GM19324 (cell line): ENCODE data around the gene HOXA2.
A peak's percentile ranks its signal among the peaks of the same experiment; 100 is the strongest.

ENCODE experiments used
- ATAC-seq: cut with Tn5 transposase; IDR thresholded peaks from one replicate; pipeline ENCODE4 v1.9.1; 2021; ENCODE audit warnings: mild to moderate bottlenecking, moderate library complexity; ENCODE audit not compliant: unreplicated experiment, low FRiP score

Gene HOXA2

DNA sequence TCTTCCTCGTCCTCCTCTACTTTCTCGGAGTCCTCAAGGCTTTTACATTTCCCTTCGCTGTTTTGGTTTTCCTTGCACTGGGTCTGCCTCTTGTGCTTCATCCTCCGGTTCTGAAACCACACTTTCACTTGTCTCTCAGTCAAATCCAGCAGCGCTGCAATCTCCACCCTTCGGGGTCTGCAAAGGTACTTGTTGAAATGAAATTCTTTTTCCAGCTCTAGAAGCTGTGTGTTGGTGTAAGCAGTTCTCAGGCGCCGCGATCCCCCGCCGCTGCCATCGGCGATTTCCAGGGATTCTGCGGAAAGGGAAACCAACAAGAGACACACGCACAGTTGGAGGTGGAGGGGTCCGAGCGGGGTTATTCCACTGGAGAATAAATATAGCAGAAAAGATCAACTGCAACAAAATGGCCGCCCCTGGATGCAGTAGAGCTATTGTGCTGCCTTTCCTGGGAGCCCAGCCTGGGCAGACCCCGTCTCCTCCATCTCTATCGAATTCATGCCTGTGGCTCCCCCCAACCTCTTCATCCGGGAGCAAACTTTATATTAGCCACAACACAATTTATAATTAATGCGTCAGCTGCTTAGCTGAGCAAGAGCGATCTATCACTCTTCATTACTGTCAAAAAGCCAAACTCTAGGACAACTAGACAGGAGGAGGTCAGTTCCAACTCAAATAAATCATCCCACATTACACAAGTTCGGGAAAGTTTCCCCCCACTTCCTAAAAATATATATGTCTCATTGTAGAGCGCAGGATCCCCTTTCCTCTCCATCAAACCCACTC, 1.1 kb downstream of the HOXA2 start:
- no peak for ATAC-seq

DNA sequence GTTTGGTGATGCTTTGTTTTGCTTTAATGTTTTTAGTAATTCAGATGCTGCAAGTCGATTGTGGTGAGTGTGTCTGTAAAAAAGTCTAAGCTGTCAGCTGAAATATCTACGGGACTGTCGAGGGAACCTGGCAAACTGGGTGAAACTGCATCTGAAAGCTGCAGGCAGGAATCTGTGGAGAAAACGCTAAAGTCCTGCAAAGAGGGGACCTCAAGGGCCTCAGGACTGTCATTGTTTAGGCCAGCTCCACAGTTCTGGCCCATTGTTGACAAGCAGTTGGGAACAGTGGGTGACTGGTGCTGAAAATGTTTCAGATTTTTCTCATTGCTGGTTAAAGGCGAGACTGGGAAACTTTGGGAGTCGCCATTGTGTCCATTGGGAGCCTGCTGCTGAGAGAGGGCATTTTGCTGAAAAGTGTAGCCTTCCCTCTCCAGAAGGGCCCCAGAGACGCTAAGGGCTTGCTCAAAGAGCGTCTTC, 1.8 kb downstream of the HOXA2 start:
- no peak for ATAC-seq

DNA sequence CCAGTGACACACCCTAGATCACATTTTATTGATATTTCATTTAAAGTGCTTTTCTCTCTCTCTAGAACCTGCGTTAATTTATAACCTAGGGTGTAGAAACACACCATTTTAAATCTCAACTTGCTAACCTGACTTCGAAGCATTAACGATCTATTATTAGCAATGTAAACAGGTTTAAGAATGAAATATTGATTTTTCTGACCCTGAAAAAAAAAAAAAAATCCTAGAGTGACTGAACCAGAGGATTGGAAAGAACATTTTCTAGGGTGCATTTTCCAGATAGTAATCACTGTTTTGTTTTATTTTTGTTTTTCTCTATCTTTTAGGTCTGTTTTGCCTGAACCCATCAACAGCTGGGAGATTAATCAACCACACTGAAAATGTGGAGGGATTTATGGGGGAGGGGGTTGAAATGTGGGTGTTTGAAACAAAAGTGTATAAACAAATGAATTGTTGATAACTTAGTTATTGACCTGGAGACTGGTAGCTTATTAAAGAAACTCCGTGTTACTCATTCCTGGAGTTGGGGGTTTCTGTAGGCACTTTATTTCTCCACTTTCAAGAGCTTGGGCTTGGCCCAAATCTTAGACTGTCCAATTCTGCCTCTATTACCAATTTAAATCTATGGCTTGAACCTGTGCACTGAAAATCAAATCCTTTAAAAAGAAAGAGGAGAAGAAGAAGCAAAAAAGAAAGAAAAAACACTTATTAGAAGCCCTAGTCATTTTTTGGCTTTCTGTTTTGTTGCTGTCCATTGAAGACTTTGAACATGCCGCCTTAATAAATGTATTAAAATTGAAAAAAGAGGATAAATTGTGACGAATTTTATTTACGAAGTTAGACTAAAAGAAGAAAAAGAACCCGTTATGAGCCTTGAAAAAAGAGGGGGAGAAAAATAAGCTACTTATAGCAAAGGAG, 2.8 kb downstream of the HOXA2 start:
- ATAC-seq: no peak

DNA sequence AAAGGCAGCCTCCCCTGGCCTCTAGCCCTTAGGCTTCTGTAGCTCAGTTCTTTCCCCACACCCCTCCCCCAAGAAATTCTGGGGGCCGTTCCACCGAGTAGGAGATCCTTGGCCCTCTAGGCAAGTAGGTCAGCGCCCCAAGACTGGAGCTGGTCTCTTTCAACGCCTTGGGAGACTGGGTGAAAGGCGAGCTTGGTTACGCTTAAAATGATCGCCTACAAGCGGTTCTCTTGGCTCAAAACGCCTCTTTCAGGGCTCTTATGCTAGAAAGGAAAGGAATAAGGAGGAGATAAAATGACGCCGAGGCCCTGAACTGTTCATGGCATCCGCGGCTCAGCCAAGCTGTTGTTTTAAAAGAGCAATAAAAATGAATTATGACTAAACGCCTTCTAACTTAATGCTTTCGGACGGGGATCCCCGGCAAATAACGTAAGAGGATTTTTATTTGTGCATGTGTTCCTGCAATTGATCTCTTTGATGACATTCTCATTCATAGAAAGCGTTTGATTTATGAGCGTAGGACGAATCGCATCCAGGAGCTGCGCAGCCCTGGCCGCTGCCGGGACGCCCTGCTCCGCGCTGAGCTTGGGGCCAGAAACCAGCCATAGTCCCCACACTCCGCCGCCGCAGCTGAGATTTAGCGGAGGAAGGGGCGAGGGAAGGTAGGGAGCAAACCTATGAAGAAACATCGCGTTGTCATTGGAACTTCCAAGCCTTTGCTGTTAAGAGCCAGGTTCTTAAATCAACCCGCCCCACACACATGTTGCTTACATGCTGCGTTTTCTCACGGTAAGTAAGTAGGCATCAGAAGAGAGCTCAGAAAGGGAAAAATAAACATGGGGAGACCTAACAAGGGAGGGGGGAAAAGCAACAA, 3.7 kb downstream of the HOXA2 start:
- no peak for ATAC-seq

DNA sequence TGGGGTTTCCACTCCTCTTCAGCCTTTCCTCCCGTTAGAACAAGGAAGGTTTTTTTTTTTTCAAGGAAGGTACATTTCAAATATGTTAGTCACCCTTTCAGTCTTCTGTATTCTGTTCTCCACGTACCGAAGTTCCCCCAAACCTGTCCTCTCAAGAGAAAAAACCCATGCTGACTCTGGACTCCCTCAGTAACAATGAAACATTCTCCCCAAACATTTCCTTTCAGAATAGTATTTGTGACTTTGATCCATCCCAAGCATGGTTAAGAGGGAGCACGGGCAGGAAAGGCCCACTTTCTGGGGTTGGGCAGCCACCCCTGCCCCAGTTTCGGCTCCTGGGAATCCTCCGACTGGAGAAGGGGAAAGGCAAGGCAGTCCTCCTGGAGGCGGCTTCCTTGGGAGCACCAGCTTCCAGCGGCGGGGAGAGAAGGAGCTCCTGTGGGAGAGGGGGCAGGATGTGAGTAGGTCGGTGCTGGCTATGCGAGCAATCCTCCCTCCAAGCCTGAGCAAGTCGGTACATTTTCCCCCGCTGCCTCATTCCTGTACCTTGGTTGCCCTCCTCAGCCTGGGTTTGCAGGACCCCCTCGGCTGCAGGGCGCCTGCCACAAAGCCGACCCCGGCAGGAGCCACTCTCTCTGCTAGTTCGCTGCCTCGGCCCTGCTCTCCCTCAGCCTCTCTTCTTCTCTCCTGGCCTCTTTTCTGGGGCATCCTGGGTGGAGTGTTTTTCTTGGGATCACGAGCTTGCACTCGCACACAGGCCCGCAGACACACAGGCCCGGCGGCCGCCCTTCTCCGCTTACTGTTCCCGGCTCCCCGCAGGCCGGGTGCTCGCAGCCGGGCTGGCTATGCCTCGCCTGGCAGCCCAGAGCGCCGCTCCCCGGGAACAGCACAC, 4.6 kb downstream of the HOXA2 start:
- ATAC-seq: no peak

DNA sequence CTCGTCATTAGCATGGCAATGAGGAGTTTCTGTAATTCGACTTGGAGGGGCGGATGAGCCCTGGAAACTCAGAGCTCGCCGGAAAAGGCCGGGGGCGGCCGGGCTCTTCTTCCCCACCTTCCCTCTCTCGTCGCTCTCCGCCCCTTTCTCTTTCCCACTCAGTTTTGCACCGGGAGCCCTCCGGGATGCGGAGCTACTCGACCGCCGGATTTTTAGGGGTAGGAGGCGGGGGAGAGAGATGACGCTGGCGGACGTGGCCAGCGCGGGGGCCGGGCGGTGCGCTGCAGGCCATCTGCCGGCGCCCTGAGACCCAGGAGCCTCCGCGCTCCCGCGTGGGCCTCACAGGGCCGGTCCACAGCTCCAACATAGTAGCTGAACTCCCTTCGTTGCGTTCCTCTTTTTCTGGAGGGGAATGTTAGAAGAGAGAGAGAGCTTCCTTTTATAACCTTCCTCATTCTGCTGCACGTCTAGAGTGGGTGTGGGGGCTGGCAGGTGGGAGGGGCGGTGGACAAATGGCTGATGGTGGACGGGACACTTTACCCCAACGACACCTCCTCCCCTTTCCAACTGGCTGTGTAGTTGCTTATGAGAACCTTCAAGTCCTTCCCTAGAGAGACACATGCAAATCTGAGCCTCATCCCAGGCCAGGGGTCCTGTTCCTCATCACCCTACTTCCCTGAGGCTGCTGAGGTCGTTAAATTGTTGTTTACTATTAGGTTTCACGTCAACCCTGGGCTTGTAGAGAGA, 5.5 kb downstream of the HOXA2 start:
- no peak for ATAC-seq

DNA sequence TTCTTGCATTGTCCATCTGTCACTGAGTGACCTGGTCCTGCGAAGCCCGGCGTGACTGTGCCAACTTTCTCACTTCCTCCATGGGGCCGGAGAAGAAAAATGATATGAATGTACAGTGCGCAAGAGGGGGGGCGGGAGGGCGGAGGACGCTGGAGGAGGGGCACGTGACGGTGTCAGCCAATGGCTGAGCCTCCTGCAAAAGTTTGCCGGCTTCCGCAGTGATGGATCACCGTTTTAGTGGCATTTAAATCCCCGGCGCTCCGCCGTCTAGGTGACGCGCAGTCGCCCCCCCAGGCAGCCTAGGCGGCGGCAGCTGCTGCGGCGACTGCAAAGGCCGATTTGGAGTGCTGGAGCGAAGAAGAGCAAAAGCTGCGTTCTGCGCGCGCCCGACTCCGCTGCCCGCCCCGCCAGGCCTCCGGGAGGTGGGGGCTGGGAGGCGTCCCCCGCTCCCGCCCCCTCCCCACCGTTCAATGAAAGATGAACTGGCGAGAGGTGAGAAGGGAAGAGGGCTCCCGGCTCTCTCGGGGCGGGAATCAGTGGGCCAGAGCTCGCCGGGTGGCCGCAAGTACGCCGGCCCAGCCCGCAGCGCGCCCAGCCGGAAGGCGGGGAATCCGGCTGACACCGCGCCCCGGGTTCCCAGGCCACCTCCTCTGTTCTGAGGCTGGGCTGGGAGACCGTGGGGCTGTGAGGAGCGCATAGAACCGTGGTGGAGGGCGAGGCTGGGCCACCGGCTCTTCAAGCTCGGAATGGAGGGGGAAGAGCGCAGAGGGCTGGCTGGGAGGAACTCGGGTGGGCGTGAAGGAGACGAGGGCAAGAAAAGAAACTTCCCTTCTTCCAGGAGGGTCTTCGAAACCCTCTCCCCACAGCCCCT, 6.4 kb downstream of the HOXA2 start, which contains the start of gene HOXA1:
Gene HOXA1 (minus strand): TSS at position 104 of the 871 bp plus-strand sequence. CDS start 88 bp downstream, at position 16.
- ATAC-seq: peak; percentile 87

DNA sequence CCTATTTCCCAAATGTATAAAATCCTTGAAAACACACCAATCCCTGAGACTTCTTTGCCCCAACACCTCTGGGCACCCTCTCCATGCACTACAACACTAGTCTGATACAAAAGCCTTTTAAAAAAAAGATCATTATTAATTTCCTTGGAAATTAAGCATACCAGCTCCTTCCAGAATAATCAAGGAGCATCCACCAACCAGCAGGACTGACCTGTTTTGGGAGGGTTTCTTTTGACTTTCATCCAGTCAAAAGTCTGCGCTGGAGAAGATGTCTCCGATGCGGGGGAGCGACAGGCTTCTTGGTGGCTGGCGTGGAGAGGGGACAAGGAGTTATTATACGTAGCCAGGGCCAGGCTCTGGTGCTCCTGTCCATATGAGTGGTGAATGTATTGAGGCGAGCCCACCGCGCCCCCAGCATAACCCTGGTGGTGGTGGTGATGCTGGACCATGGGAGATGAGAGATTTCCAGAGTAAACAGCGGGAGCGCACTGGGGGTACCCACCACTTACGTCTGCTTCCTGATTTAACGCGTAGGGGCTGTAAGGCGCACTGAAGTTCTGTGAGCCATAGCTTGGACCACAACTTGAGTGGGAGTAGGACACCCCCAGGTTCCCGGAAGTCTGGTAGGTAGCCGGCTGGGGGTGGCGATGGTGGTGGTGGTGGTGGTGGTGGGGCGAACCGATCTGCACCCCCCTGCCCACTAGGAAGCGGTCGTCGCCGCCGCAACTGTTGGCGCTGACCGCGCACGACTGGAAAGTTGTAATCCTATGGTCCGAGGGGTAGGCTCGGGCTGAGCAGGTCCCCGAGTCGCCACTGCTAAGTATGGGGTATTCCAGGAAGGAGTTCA, 7.2 kb downstream of the HOXA2 start:
- ATAC-seq: no peak

DNA sequence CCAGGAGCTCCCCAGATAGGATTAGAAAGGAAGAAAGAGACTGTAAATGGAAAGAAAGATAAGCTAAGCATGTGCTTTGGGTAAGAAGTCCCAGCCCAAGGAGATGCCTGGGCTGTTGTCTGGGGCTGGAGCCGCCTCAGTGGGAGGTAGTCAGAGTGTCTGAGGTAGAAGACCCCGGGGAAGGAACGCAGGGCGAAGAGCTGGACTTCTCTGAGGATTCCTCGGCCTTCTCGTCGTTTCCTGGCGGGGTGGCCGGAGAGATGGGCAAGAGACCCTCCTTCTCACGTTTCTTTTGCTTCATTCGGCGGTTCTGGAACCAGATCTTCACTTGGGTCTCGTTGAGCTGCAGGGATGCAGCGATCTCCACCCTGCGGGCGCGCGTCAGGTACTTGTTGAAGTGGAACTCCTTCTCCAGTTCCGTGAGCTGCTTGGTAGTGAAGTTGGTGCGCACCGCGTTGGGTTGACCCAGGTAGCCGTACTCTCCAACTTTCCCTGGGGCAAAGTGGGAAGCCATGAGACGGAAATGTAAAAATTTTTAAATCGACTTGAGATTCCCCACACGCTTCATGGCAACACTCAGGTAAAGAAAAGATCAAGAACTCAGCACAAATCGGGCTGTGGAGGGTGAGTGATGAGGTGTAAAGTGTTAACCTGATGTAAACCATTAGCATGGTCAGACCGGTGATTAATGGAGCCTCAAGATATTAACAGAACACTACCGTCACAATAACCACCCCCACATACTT, 8.0 kb downstream of the HOXA2 start:
- ATAC-seq: no peak

DNA sequence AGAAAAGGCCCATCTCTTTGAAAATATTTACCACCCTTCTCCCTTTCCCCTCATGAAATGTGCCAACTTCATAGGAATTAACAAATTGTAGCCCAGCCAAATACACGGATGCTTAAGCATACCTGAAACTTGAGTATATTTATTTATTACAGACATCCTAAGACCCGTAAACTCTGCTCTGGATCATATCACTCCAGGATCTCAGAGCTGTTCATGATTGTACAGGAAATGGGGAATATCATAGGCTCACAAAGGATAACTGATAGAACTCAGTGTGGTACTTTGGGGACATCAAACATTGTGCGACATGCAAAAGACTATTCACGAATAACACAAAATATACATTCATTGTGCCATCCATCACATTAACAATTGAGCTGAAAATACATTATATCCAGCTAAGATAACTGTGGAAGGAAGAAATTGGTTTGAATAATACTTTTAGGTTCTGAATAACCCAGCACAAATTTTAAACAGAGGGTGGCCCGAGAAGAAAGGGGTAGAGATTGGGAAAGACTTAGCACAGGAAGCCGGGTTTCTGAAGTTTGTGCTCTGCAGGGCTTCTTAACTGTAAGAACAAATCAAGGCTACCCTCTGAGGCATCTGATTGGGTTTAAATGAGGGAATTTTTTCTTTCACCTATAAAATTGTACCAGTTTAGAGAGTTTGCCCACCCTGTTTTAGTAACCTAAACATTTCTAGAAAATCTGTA, 9.1 kb downstream of the HOXA2 start:
- ATAC-seq: no peak

DNA sequence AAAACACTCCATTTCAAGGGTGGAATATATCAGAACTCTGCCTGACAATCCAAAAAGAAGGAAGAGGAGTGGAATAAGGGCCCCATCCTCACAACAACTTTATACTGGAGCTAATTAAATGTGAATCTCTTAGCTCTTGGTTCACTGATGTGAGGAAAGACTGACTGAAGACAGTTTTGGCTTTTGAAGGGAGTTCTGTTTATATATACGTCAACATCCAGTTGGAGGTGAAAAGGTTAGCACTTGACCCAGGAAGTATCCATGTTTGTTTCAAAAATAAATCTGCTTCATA, 9.7 kb downstream of the HOXA2 start:
- ATAC-seq: no peak

DNA sequence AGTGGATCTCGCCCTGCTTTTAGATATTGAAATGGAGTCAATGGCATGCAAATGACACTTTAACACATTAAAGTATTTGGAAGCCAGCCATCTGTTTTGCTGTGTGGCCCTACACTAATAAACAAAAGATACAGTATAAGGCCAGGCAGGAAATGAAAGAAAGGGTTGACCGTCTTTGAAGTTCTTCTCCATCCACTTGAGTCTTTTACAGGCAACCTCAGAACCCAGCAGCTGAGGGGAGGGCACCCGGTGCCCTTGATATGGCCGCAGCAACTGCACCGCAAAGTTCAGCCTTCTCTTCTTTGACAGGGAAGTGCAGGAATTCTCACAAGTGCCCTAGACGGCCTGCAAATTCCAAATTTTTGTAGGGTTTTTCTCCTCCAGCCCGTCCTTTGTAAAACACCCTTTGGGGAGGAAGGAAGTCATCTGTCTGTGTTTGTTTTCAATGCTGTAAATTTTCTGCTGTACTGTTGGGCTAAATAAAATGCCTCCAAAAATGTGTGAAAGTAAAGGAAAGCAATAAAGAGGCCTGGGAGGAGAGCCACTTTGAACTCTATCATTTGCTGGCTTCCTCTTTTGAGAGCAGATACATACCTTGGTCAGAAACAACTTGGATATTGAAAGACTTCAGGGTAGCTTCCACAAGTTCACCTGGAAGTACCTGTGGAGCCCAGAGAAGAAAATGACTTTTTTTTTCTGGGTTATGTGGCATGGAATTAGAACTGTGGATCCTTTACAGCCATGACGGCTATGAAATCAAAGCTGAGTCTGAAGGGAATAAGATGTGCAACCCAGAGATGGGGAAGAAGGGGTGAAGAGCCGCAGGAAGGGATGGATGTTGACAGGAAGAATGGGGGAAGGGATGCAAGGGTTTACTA, 10.3 kb downstream of the HOXA2 start:
- no peak for ATAC-seq

DNA sequence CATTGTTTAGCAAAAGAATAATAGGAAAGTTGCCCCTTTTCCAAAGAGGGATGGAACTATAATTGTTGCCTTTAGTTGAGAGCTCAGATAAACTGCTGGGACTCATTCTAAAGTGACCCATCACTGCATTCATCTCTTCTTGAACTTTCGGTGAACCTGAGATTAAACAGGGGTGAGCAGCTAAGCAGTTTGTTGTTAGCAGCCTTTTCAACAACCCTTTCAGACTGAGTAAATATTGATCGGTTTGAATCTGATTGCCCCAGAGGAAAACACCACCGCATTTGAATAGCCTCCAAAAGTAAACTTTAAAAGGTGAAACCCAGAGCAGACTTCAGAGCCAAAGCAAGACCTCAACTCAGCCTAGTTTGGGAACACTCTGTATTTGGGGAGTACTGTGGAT, 11.4 kb downstream of the HOXA2 start:
- no peak for ATAC-seq

DNA sequence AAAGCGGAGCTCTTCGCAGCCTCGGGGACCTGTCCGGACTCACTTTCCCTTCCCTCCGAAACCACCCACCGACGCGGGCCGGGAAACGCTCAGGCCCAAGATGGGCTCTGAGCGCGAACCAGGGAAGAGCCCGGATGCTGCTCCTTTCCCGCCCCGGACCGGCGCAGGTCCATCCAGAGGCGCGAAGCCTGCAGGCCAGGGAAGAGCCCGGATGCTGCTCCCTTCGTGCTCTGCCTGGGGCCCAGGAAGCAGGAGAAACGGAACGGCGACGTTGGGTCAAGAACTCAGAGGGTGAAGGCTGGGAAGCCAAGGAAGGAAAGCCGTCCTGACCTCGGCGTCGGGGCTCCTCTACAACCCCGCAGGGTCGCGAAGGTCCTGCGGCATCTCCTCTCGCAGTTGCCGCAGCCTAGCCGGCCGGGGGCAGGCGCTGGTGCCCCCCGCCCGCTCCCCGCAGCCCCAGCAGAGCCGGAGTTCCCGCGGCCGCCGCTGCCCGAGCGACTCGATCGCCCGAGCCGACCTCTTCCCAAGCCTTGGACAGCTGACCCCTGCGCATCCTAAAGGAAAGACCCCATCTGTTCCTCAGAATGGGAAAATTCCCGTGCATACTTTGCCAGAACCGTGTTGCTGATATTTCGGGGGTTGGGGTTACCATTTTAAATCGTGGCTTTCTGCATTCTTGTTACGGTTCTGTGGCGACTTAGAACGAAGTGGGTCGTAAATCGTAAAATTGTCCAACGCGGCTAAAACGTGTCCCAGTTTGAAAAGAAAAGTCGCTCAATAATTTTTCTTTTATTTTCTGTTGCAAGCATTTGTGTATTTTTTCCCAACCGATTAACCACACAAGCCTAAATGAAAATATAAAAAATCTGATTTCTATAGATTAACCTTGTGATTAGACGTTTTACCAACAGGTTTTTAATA, 14.2 kb downstream of the HOXA2 start:
- ATAC-seq: no peak
